Measurements from ENCODE around the gene FILIP1L.
A peak's percentile ranks its signal among the peaks of the same experiment; 100 is the strongest.

FILIP1L gene

GRCh38 chr3:100150473-100150872, 36.2 kb upstream of the FILIP1L start:
- no peak overlapping the region for H3K9ac ChIP-seq (ENCODE audit: low read depth, low read length)
- H3K4me1 ChIP-seq (ENCODE audit: insufficient read depth, low read length) = no peaks in the 10 kb centered on the region
- H3K36me3 ChIP-seq (ENCODE audit: insufficient read depth, low read length) = 0 out of 2 replicates have a peak, but pooled peaks cover 3% of the 10 kb centered on the region
- H4K20me1 ChIP-seq (ENCODE audit: insufficient read depth, low read length) = no peaks in the 10 kb centered on the region
- H3K4me3 ChIP-seq (ENCODE audit: low read depth in 1 of 2, low read length in 2 of 2) = no peak overlapping the region
- DNase-seq = no peak
- no peak overlapping the region for H3K4me2 ChIP-seq (ENCODE audit: insufficient read depth, low read length)
- peaks cover 6% of the 10 kb centered on the region for H3K9me3 ChIP-seq (ENCODE audit: insufficient read depth, low read length, severe bottlenecking)
- no peaks in the 10 kb centered on the region for H3K27me3 ChIP-seq (ENCODE audit: insufficient read depth, low read length, poor library complexity)
- no peak for ATAC-seq (ENCODE audit: insufficient read depth, low read depth)
- H3K27ac ChIP-seq (ENCODE audit: low read length) = no peak overlapping the region
- TF ChIP-seq CTCF (IDR thresholded peaks at IDR 0.05; ENCODE audit: borderline replicate concordance, extremely low read depth, low read length, poor library complexity, severe bottlenecking) (no peak), EZH2 (IDR thresholded peaks at IDR 0.05; ENCODE audit: borderline replicate concordance, low read depth, low read length, severe bottlenecking) (no peak)
- no peaks in the 10 kb centered on the region for H3K79me2 ChIP-seq (ENCODE audit: insufficient read depth, low read length)
- H2AFZ ChIP-seq (ENCODE audit: low read depth, low read length) = no peak overlapping the region

- no peak overlapping the region for H3K9ac ChIP-seq (ENCODE audit: low read depth, low read length)
- H3K27ac ChIP-seq (ENCODE audit: low read length) = no peak overlapping the region
- no peaks in the 10 kb centered on the region for H3K79me2 ChIP-seq (ENCODE audit: insufficient read depth, low read length)
- no peaks in the 10 kb centered on the region for H3K27me3 ChIP-seq (ENCODE audit: insufficient read depth, low read length, poor library complexity)
- ATAC-seq (ENCODE audit: insufficient read depth, low read depth) = no peak
- TF ChIP-seq CTCF (IDR thresholded peaks at IDR 0.05; ENCODE audit: borderline replicate concordance, extremely low read depth, low read length, poor library complexity, severe bottlenecking) (no peak), EZH2 (IDR thresholded peaks at IDR 0.05; ENCODE audit: borderline replicate concordance, low read depth, low read length, severe bottlenecking) (no peak)
- DNase-seq = no peak
- H3K36me3 ChIP-seq (ENCODE audit: insufficient read depth, low read length) = 0 out of 2 replicates have a peak, but pooled peaks cover 3% of the 10 kb centered on the region
- no peaks in the 10 kb centered on the region for H4K20me1 ChIP-seq (ENCODE audit: insufficient read depth, low read length)
- no peaks in the 10 kb centered on the region for H3K4me1 ChIP-seq (ENCODE audit: insufficient read depth, low read length)
- no peak overlapping the region for H2AFZ ChIP-seq (ENCODE audit: low read depth, low read length)
- no peak overlapping the region for H3K4me3 ChIP-seq (ENCODE audit: low read depth in 1 of 2, low read length in 2 of 2)
- no peaks in the 10 kb centered on the region for H3K9me3 ChIP-seq (ENCODE audit: insufficient read depth, low read length, severe bottlenecking)
- H3K4me2 ChIP-seq (ENCODE audit: insufficient read depth, low read length) = no peak overlapping the region
Measured at GRCh38 chr3:100149713-100150415, 35.6 kb upstream of the FILIP1L start.

GRCh38 chr3:100149130-100149529, 34.8 kb upstream of the FILIP1L start:
- DNase-seq (peak; percentile 28), ATAC-seq (ENCODE audit: insufficient read depth, low read depth) (peak; percentile 52; the same call in 1 of the 3 replicates)
- no peaks in the 10 kb centered on the region for H3K79me2 ChIP-seq (ENCODE audit: insufficient read depth, low read length)
- no peak overlapping the region for H3K9ac ChIP-seq (ENCODE audit: low read depth, low read length)
- no peaks in the 10 kb centered on the region for H3K4me1 ChIP-seq (ENCODE audit: insufficient read depth, low read length)
- TF ChIP-seq EZH2 (IDR thresholded peaks at IDR 0.05; ENCODE audit: borderline replicate concordance, low read depth, low read length, severe bottlenecking) = no peak
- TF ChIP-seq CTCF (IDR thresholded peaks at IDR 0.05; ENCODE audit: borderline replicate concordance, extremely low read depth, low read length, poor library complexity, severe bottlenecking) = no peak
- H3K27ac ChIP-seq (ENCODE audit: low read length) = no peak overlapping the region
- H3K4me3 ChIP-seq (ENCODE audit: low read depth in 1 of 2, low read length in 2 of 2) = no peak overlapping the region
- 0 out of 2 replicates have a peak, but pooled peaks cover 3% of the 10 kb centered on the region for H3K36me3 ChIP-seq (ENCODE audit: insufficient read depth, low read length)
- no peak overlapping the region for H3K4me2 ChIP-seq (ENCODE audit: insufficient read depth, low read length)
- no peak overlapping the region for H2AFZ ChIP-seq (ENCODE audit: low read depth, low read length)
- no peaks in the 10 kb centered on the region for H3K9me3 ChIP-seq (ENCODE audit: insufficient read depth, low read length, severe bottlenecking)
- H4K20me1 ChIP-seq (ENCODE audit: insufficient read depth, low read length) = no peaks in the 10 kb centered on the region
- H3K27me3 ChIP-seq (ENCODE audit: insufficient read depth, low read length, poor library complexity) = no peaks in the 10 kb centered on the region
